GM12865 (cell line): Measurements from ENCODE around the gene BAZ1A.
A peak's percentile ranks its signal among the peaks of the same experiment; 100 is the strongest.

ENCODE experiments used
- DNase-seq: peaks from one replicate; pipeline ENCODE4 v3.0.0; 2010; ENCODE audit warnings: low read depth
- H3K4me3 ChIP-seq: 2 replicates; pipeline ENCODE4 v1.5.1; 2011; ENCODE audit warnings: mild to moderate bottlenecking, low read depth, low read length, control low read depth
- CTCF ChIP-seq: IDR thresholded peaks from 2 replicates; pipeline ENCODE4 v1.5.1; 2011; ENCODE audit warnings: low read length, control low read depth, low read depth, inconsistent platforms; ENCODE audit not compliant: insufficient read depth; ENCODE audit errors: missing control alignments

BAZ1A gene

GRCh38 chr14:34715127-34715863 is 159.9 kb downstream of the BAZ1A start:
- no peak for DNase-seq
- peak overlapping the region; percentile 85 for H3K4me3 ChIP-seq
- TF ChIP-seq CTCF = no peak

- DNase-seq = peak; percentile 87
- TF ChIP-seq CTCF = no peak
- peak within 1 kb of the TSS; percentile 85 for H3K4me3 ChIP-seq
Measured at GRCh38 chr14:34714320-34715126, 160.6 kb downstream of the BAZ1A start, which contains the start of gene CFL2. CFL2 (minus strand) TSS chr14:34714593; CDS start chr14:34714540, 53 bp downstream.

- H3K4me3 ChIP-seq = peak overlapping the region; percentile 85
- peak; percentile 26 for DNase-seq
- TF ChIP-seq CTCF = no peak
Measured at GRCh38 chr14:34713681-34714319, 161.4 kb downstream of the BAZ1A start.

- peak overlapping the region; percentile 85 for H3K4me3 ChIP-seq
- no peak for TF ChIP-seq CTCF
- DNase-seq = no peak
Measured at GRCh38 chr14:34713122-34713680, 162.0 kb downstream of the BAZ1A start.

- H3K4me3 ChIP-seq = peak overlapping the region; percentile 85; the same call in 1 of the 2 replicates
- no peak for TF ChIP-seq CTCF
- no peak for DNase-seq
Measured at GRCh38 chr14:34711796-34712712, 163.1 kb downstream of the BAZ1A start.

GRCh38 chr14:34711169-34711568 is 164.0 kb downstream of the BAZ1A start:
- peak; percentile 78 for DNase-seq
- TF ChIP-seq CTCF = no peak
- peak overlapping the region; percentile 17 for H3K4me3 ChIP-seq
